Activated naive CD4-positive, alpha-beta T cell treated with anti-CD3 and anti-CD28 coated beads for 36 hours (primary cell): ENCODE measurements around the gene ZNG1C. TPM values are rescaled to one million over a fixed set of nuclear protein-coding genes. Genes with fewer than 3 reads are reported as not detected.
"Not testable (repeated sequence)": the region's sequence is repeated elsewhere in the genome, so short reads cannot be mapped to it uniquely, and the experiment has no call there.

Experiments used
- CTCF ChIA-PET: fragments of 350-600 bp; sonication (Branson Sonifier 250); formaldehyde crosslinking; loops from one replicate; lab custom pipeline; 2021; ENCODE audit warnings: antibody characterized with exemption; lab: Charles Lee
- DNase-seq: peaks from one replicate; pipeline ENCODE4 v3.0.0-alpha.2; 2020
- H3K27ac Mint-ChIP-seq: one replicate; pipeline ENCODE4 v1.8.0; 2021; ENCODE audit warnings: mild to moderate bottlenecking, mixed read lengths
- H3K27me3 Mint-ChIP-seq: one replicate; pipeline ENCODE4 v1.8.0; 2021; ENCODE audit warnings: low read depth, mixed read lengths
- H3K36me3 Mint-ChIP-seq: one replicate; pipeline ENCODE4 v1.8.0; 2021; ENCODE audit warnings: low read depth, mixed read lengths
- H3K4me1 Mint-ChIP-seq: one replicate; pipeline ENCODE4 v1.8.0; 2021; ENCODE audit warnings: low read depth, mixed read lengths
- H3K4me3 Mint-ChIP-seq: one replicate; pipeline ENCODE4 v1.8.0; 2021; ENCODE audit warnings: mild to moderate bottlenecking, moderate library complexity, mixed read lengths
- H3K9me3 Mint-ChIP-seq: one replicate; pipeline ENCODE4 v1.8.0; 2021; ENCODE audit warnings: mixed read lengths
- intact Hi-C: fragments of 100-400 bp; cut with micrococcal nuclease; formaldehyde crosslinking; loops from one replicate; pipeline ENCODE4 v1.15.1; 2023
- total RNA-seq, 2 experiments: library from RNA; stranded (reverse); gene quantifications; one replicate each; pipeline ENCODE4 v1.2.3, GENCODE V29; 2021

Gene ZNG1C
- total RNA-seq: 10 to 100 TPM; 30.1 to 36.7 TPM

DNA sequence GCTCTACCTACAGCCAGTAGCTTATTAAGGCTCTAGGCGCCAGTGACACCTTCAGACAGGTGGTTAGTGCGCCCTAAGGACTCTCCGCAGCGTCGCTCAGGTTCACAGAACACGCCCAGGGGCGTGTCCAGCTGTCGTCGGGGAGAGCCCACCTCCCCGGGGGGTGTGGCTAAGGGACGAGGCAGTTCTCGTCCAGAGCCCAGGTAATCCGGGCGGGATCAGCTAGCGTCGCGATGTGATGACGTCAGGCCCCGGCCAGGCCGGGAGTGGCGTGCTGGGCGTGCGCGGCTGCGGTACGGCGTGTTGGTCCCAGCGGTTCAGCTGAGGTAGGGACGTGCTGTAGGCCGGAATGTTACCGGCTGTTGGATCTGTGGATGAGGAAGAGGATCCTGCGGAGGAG is at the start of gene ZNG1C:
TSS of gene ZNG1C (plus strand) at position 301 of the 400 bp plus-strand sequence. CDS start at position 350, 49 bp downstream.
- H3K4me3 Mint-ChIP-seq, H3K27ac Mint-ChIP-seq, DNase-seq, H3K36me3 Mint-ChIP-seq, CTCF ChIA-PET, H3K9me3 Mint-ChIP-seq, H3K4me1 Mint-ChIP-seq, H3K27me3 Mint-ChIP-seq, intact Hi-C loops: not testable (repeated sequence)

DNA sequence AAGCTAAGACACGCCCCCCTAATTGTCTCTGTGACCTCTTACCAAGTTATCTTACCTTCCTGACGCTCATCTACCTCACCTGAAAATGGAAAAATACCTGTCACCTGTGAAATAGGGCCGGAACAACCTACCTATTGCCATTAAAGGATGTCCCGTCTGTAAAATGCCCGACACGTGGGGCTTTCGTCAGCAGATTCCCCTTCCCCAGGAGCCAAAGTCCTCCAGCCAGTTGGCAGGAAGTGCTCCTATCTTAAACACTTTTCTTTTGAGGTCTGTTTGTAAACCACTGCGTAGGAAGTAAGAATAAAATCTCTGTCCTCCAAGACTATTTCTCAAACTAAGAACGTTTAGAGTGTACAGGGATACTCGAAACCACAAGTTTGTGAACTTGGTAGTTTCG is 654 bp downstream of the ZNG1C start:
- DNase-seq, intact Hi-C loops, H3K27ac Mint-ChIP-seq, H3K27me3 Mint-ChIP-seq, H3K4me1 Mint-ChIP-seq, H3K36me3 Mint-ChIP-seq, H3K9me3 Mint-ChIP-seq, H3K4me3 Mint-ChIP-seq, CTCF ChIA-PET: not testable (repeated sequence)

GRCh38 chr9:68281041-68281440 is 39.3 kb downstream of the ZNG1C start:
- H3K4me3 Mint-ChIP-seq, H3K27ac Mint-ChIP-seq, H3K9me3 Mint-ChIP-seq, CTCF ChIA-PET, H3K4me1 Mint-ChIP-seq, H3K36me3 Mint-ChIP-seq, DNase-seq, H3K27me3 Mint-ChIP-seq, intact Hi-C loops: not testable (repeated sequence)

- DNase-seq, H3K27ac Mint-ChIP-seq, intact Hi-C loops, H3K27me3 Mint-ChIP-seq, CTCF ChIA-PET, H3K36me3 Mint-ChIP-seq, H3K9me3 Mint-ChIP-seq, H3K4me1 Mint-ChIP-seq, H3K4me3 Mint-ChIP-seq: not testable (repeated sequence)
Measured at GRCh38 chr9:68302567-68302966, 60.8 kb downstream of the ZNG1C start, which contains the start of gene FOXD4L3. TSS of gene FOXD4L3 (plus strand) at chr9:68302867. CDS start at chr9:68302952, 85 bp downstream.

GRCh38 chr9:68303771-68304170 is 62.0 kb downstream of the ZNG1C start:
- H3K4me1 Mint-ChIP-seq, H3K9me3 Mint-ChIP-seq, H3K27me3 Mint-ChIP-seq, H3K36me3 Mint-ChIP-seq, intact Hi-C loops, CTCF ChIA-PET, H3K4me3 Mint-ChIP-seq, DNase-seq, H3K27ac Mint-ChIP-seq: not testable (repeated sequence)

- CTCF ChIA-PET, DNase-seq, H3K4me1 Mint-ChIP-seq, H3K27me3 Mint-ChIP-seq, H3K4me3 Mint-ChIP-seq, H3K27ac Mint-ChIP-seq, intact Hi-C loops, H3K36me3 Mint-ChIP-seq, H3K9me3 Mint-ChIP-seq: not testable (repeated sequence)
Measured at GRCh38 chr9:68304212-68304611, 62.4 kb downstream of the ZNG1C start.

- H3K27me3 Mint-ChIP-seq, CTCF ChIA-PET, H3K36me3 Mint-ChIP-seq, H3K4me1 Mint-ChIP-seq, H3K27ac Mint-ChIP-seq, DNase-seq, H3K4me3 Mint-ChIP-seq, H3K9me3 Mint-ChIP-seq, intact Hi-C loops: not testable (repeated sequence)
Measured at GRCh38 chr9:68304777-68305176, 63.0 kb downstream of the ZNG1C start.

DNA sequence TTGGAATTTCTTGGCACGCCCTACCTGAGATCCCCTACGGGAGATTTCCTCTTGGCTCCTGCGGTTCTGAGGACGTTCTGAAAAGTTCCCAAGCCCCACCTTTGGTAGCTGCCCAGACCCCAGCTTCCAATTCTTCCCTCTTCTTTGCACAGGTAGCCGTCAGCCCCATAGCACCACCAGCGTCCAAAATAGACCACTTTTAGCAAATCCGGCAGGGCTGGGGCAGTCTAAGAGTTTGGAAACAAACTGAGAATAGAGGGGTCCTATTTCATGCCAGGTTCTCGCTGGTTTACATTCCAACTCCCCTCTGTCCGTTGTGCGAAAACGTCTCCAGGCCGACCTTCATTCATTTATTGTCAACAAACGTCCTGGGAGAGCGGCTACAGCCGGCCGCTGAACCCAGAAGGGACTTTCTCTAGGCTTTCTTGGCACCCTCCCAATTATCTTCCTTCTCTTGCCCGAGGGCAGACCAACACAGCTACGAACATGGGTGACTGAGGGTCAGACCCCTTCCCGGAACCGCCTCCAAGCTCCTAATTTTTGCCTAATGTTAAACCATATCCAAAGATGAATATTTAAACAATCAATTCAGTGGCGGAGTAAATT is 64.0 kb downstream of the ZNG1C start:
- DNase-seq, CTCF ChIA-PET: not testable (repeated sequence)

DNA sequence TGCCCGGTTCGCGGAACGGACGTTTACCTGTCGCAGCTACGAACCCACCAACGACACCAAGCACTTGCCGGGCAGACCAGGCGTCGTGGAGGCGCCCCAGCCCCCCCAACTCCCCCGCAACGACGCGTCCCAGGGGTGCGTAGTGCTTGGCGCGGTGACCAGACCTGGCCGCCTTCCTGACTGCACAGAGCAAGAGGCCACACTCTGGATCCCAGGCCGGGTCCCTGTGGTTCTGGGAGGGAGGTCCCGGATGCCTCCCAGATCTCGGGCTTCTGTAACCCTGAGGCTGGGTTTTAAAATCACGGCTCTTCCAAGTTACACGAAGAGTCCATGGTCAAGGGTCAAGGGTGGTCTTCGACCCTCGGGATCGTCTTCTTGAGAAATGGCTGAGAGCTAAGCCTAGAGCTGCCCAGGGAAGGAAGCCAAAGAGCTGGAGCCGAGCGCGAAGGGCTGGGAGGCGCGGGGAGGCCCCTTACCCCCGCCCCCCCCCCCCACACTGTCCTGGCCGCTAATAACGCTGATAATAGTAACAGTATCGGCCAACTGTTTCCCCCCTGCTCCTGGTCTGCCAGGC is 64.7 kb downstream of the ZNG1C start:
- not testable (repeated sequence) for H3K9me3 Mint-ChIP-seq, H3K27me3 Mint-ChIP-seq, H3K4me3 Mint-ChIP-seq

More for the DNA sequence above, 64.0 kb downstream of the ZNG1C start:
- H3K36me3 Mint-ChIP-seq, H3K4me1 Mint-ChIP-seq, H3K27ac Mint-ChIP-seq, intact Hi-C loops, H3K4me3 Mint-ChIP-seq, H3K9me3 Mint-ChIP-seq, H3K27me3 Mint-ChIP-seq: not testable (repeated sequence)

GRCh38 chr9:68307127-68307526 is 65.3 kb downstream of the ZNG1C start:
- intact Hi-C loops, H3K27ac Mint-ChIP-seq, H3K36me3 Mint-ChIP-seq, H3K4me1 Mint-ChIP-seq, DNase-seq, H3K9me3 Mint-ChIP-seq, H3K4me3 Mint-ChIP-seq, CTCF ChIA-PET, H3K27me3 Mint-ChIP-seq: not testable (repeated sequence)

More for the DNA sequence above, 64.7 kb downstream of the ZNG1C start:
- intact Hi-C loops, CTCF ChIA-PET, H3K36me3 Mint-ChIP-seq, H3K4me1 Mint-ChIP-seq, H3K27ac Mint-ChIP-seq, DNase-seq: not testable (repeated sequence)

DNA sequence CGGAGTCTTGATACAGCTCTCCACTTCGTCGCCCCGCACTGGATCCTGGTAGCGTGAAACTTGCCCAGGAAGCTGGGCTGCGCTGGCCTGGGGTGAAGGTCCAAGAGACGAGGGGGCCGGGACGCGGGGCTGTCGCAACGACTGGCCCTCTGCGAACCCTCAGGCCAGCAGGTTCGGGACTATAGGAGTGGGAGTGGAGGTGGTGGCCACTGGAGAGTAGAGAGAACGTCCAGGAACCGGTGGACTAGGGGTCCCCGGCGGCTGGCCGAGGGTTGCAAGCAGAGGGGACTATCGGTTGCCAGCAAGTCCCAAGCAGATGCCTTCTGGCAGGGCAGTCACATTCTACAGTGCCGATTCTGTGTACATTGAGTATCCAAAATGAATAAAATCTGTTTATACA is 65.9 kb downstream of the ZNG1C start:
- H3K9me3 Mint-ChIP-seq, H3K4me3 Mint-ChIP-seq, H3K4me1 Mint-ChIP-seq, H3K27me3 Mint-ChIP-seq, DNase-seq, CTCF ChIA-PET, intact Hi-C loops, H3K27ac Mint-ChIP-seq, H3K36me3 Mint-ChIP-seq: not testable (repeated sequence)

- H3K9me3 Mint-ChIP-seq, H3K4me3 Mint-ChIP-seq, intact Hi-C loops, H3K27me3 Mint-ChIP-seq, DNase-seq, CTCF ChIA-PET, H3K27ac Mint-ChIP-seq, H3K4me1 Mint-ChIP-seq, H3K36me3 Mint-ChIP-seq: not testable (repeated sequence)
Measured at GRCh38 chr9:68311208-68311607, 69.4 kb downstream of the ZNG1C start.

- intact Hi-C loops, H3K9me3 Mint-ChIP-seq, H3K4me3 Mint-ChIP-seq, H3K27me3 Mint-ChIP-seq, CTCF ChIA-PET, H3K4me1 Mint-ChIP-seq, DNase-seq, H3K27ac Mint-ChIP-seq, H3K36me3 Mint-ChIP-seq: not testable (repeated sequence)
Measured at GRCh38 chr9:68318209-68318608, 76.4 kb downstream of the ZNG1C start.
